GM21723 (cell line): ENCODE results near the gene HOXA4.

Experiments used
- ATAC-seq: cut with Tn5 transposase; IDR thresholded peaks from one replicate; pipeline ENCODE4 v1.9.1; 2021; ENCODE audit warnings: mild to moderate bottlenecking, moderate library complexity; ENCODE audit not compliant: unreplicated experiment

Gene HOXA4

DNA sequence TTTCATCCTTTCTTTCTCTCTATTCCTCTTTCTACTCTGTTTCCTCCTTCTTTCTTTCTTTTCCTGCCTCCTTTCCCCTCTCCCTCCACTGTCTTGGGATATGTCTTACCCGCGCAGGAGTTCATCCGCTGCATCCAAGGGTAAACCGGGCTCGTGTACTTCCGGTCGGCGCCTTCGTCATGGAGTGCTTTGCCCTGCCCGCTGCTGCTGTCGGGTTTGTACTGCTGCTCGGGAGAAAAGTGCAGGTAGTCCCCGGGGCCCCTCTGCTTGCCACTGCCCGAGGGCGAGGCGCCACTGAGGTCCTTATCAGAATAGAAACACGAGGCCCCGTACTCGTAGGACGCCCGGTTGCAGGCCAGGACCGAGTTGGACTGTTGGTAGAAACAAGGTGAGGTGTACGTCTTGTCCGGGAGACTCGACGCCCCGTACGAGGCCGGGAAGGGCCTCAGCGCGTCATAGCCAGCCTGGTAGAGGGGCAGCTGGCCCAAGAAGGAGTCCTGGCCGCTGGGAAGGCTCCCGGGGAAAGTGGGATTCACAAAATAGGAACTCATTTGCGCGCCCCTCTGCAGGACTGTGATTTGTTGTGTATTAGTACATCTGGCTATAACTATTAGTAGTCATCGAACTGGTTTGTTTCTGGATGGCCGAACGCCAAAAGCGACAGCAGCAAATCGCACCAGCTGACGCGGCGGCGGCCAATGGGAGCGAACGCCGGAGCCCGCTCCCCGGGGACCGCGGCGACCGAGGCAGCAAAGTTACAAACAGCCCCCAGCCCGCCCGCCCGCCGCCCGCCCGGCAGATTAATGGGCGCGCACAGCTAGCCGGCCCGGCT lies 16.9 kb upstream of the HOXA4 start, which contains the start of gene HOXA6:
TSS of gene HOXA6 (minus strand) at position 576 of the 832 bp plus-strand sequence. CDS start at position 551, 25 bp downstream.
- ATAC-seq, result no peak

DNA sequence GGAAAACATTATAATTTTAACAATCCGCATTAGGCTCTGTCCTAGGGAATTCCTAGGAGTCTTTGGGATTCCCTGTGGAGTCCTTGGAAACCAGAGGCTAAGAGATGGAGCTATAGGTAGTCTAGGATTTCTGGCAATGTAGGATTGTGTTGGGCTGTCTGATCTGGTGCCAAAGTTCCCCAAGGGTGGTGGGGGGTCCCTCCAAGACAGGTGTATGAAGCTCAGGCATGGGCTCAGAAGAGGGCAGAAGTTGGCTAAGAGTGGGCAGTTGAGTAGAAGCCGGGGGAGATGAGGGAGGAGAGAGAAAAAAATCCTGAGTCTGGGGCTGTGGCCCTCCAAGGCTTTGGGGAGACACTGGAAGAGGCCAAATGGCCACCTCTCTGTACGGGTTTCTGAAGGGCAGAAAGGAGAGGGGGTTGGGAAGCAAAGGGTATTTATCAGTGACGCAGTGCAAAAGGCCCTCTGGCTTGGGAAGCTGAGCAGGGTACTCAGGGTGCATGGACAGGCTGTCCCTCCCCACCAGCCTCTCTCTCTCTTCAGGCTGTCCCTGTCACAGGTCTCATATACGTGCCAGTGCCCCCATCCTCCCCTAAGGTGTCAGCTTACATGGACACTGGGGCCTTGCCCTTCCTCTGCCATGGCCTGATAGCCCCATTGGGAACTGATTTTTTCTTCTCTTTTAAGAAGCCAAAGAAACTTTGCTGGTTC lies 16.1 kb upstream of the HOXA4 start:
- ATAC-seq, result no peak

DNA sequence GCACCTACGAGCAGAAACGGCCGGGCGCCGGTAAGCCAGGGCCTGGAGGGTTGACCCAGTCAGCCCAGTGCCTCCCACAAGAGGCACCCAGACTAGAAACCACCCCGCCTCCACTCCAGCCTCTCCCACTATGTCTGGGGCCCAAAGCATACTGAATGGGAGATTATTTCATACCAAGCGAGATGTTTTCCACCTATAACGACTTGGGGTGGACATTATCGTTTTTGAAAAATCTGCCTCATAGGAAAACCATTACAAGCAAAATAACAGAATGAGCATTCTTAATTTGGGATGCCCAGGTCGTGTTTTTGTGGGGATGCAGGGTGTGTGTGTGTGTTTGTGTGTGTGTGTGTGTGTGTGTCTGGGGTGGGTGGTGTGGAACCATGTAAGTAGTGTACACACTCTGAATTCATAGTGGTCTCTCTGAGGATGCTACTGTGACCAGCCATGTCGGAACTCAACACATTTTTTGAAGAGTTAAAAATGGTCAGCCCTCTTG lies 15.4 kb upstream of the HOXA4 start:
- no peak for ATAC-seq

DNA sequence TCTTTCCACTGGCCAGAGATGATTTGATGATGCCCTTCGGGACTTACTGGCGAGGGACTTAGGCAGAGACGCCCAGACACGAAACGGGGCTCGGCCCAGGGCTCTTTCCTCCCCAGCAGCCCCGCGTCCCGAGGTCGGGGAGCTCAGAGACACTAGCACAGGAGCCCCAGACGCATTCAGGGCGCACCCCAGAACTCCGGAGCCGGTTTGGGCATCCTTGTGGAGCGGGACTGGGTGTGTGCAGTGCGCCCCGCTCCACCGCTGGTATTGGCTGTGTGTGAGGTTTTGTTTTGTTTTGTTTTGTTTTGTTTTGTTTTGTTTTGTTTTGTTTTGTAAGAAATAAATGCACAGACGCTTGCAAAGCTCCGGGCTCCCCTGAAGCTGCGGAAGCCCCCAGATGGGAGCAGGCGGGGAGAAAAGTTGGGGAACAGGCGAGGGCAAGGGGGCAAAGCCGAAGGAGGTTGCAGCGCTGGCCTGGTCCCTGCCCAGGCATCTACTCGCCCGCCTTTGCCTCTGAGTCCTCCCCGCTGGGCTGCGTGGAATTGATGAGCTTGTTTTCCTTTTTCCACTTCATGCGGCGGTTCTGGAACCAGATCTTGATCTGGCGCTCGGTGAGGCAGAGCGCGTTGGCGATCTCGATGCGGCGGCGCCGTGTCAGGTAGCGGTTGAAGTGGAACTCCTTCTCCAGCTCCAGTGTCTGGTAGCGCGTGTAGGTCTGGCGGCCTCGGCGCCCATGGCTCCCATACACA lies 14.8 kb upstream of the HOXA4 start:
- ATAC-seq, result no peak

DNA sequence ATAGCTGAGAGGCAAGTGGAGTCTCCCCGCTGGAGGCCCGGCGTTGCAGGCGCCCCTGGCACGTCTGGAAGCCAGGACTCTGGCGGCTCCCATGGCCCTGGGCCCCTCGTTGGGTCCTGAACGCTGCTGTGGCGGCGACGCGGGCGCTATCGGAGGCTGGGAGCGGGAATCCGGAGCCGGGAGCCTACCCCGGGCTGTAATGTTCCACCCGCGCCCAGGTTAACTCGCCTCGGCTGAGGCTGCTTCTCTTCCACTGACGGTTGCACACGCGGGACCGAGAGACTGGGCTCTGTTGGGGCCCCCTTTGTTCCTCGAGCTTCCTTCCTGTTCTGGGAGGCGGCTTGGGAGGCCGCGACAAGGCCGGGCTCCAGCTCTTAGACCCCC lies 14.2 kb upstream of the HOXA4 start:
- no peak for ATAC-seq

DNA sequence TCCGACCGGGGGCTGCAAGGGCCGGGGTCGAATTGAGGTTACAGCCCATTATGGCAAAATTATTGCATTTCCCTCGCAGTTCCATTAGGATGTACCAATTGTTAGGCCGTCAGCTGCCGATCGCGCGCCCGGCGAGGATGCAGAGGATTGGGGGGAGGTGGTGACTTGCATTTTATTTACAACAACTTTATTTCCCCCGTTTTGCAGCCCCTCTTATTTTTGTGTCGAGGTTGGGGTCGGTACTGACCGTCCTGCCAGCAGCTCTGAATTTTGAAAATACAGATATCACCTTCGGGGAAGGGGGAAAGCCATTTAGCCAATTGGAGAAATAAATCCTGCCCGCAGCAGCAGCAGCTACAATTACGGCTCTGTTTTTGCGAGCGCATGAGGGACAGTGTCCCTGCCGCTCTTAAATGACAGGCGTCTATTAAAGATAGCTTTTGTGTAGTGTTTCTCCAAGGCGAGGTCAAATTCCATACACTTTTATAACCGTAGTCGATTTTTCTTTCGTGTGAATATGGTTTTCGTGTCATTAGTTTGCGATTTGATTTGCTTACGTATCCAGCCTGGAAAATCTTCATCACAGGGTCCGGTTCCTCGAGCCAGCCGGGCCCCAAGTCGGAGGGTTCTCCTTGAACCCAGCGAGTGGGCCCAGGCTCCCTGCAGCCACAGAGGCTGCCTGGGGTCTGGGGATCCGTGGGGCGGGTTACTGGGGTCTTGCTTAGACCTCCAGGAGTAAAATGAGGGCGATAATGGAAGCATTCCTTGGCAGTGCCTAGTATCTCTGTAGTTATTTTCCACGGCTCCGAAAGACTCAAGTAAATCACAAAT lies 13.6 kb upstream of the HOXA4 start:
- no peak for ATAC-seq

DNA sequence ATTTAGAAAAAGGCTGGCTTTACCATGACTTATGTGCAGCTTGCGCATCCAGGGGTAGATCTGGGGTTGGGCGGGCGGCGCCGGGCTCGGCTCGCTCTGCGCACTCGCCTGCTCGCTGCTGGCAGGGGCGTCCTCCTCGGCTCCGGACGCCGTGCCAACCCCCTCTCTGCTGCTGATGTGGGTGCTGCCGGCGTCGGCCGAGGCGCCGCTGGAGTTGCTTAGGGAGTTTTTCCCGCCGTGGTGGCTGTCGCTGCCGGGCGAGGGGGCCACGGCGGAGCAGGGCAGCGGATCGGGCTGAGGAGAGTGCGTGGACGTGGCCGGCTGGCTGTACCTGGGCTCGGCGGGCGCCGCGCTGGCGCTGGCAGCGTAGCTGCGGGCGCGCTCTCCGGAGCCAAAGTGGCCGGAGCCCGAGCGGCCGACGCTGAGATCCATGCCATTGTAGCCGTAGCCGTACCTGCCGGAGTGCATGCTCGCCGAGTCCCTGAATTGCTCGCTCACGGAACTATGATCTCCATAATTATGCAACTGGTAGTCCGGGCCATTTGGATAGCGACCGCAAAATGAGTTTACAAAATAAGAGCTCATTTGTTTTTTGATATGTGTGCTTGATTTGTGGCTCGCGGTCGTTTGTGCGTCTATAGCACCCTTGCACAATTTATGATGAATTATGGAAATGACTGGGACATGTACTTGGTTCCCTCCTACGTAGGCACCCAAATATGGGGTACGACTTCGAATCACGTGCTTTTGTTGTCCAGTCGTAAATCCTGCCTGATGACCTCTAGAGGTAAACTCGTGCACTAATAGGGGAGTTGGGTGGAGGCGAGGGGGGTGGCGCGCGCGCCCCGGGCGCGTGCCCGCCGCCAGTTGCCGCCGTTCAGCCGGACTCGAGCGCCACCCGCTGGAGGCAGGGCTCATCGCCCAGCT lies 12.7 kb upstream of the HOXA4 start, which contains the start of gene HOXA5:
TSS of gene HOXA5 (minus strand) at position 659 of the 927 bp plus-strand sequence. CDS start at position 585, 74 bp downstream.
- no peak for ATAC-seq

DNA sequence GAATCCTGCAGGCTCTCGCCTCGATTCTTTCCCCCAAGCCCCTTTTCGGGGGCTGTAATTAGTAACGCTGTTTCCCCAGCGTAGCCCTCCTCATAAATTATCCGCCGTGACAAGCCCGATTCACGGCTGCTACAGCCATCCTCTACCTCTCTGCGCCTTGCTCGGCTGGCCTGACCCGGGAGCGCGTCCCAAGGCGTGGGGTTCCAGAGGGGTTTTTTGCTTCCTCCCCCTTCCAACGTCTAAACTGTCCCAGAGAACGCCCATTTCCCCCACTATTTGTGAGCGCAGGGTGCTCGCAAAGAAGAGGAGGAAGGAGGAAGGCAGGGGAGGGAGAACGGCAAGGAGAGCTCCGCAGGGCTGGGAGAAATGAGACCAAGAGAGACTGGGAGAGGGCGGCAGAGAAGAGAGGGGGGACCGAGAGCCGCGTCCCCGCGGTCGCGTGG lies 12.0 kb upstream of the HOXA4 start:
- ATAC-seq, result no peak

DNA sequence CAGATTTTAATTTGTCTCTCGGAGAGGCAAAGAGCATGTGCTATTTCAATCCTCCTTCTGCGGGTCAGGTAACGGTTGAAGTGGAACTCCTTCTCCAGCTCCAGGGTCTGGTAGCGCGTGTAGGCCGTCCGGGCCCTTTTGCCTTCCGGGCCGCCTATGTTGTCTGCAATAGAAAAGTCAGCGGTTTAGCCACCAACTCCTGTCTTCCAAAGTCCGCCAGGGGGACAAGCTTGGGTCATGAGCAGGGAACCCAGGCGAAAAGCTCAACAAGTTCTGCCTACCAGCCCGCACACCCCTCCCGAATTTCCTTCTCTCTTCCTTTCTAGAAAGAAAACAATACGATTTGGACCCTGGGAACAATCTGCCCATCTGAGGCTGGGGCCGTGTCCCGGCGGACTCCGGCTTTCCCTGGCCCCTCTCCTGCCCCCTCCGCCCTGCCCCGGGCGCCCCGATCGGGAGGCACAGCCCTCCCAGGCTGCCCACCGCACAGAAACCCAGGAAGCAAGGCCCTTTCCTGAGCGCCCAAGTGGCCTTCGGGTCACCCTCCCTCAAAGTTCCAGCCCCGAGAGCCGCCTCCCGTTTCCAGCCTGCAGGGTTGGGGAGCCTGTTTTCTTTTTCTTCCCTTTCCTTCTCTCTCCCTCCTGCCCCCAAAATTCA lies 11.5 kb upstream of the HOXA4 start:
- no peak for ATAC-seq

DNA sequence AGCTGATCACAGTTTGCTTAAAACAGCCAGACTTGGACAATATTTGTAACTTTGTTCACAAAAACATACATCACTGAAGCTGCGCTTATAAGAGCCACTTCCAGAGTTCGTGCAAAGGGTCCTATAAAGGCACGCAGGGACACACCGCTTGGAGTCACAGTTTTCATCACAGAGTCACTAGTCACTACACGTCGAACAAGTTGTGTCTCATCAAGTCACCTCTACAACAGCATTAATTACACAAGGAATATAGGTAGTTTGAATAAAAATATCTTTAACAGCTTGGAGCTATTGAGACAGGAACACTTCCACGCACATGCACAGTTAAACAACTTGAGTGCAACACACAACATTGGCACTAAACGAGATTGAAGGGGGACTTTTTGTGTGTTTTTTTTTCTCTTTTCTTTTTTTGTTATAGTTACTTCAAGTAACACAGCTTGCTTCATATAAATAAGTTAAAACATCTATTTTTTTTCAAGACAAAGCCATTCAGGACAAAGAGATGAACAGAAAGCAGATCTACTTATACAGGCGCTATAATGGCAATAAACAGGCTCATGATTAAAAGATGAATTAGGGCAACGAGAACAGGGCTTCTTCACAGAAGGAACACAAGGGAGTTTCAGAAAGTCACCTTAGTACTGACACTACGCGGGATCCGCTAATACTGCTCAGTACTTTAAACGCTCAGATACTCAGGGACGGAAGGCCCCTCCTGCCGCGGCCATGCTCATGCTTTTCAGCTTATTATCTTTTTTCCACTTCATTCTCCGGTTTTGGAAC lies 10.8 kb upstream of the HOXA4 start:
- no peak for ATAC-seq

DNA sequence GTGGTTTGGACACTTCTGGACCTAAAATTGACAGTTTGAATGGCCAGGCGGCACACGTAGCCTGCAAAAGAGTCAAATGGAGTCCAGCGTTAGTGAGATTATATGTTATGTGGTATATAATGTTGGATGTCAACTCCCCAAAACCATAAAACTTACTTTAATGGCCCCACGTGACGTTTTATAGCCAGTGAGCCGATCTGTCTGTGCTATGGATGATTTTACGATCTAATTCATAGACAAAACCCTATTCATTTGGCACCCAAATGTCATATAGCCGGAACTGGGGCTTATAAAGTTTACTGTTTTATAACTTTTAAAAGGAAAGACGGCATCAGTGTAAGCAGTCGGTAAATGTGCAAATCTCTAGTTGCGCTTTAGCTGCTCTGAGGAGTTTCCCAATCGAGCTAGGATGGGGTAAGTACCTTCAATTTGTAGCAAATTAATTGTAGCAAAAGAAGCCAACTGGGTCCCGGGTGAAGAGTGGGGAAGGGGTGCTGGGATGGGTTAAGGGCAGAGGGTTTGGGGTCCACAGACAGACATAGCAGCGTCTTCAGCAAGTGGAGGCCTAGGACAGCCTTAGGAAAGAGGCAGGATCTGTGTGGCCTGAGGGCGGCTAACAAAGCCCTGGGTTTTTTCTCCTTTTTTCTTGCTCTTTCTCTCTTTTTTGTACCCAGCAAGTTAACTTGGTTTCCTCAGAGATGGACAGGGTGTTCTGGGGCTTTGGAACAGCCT lies 9.7 kb upstream of the HOXA4 start:
- no peak for ATAC-seq

DNA sequence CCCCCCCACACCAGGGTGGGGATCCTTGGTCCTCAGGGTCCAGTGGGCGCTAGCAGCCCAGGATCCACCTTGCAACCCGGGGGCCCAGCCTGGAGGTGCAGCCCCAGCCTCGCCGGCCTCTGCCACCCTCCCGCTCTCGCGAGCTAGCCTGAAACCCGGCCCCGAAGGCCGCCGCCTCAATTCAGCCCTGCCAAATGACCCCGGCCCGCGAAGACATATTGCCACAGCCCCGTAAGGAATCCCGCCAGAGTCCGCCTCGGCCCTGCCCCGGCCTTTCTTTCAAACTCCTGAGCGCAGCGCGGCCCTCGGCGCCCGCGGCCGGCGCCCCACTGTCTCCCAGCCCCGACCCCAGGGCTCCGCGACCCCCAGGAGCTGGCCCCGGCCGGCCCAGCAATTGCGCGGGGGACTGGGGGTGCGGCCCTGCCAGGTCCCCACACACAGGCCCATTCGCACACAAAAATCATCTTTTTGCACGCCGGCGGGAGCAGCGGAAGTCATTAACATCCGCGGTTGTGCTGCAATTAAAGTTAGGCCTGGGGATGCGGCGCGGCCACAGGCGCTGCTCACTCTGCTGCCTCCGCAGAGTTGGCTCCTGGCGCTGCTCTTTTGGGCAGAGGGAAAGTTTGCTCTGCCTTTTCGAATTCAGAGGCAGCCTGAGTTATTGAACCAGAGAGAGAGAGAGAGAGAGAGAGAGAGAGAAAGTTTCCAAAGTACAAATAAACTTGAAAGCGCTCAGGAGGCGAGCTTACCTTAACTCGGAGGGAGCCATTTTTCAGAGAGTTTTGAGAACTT lies 9.0 kb upstream of the HOXA4 start:
- no peak for ATAC-seq

DNA sequence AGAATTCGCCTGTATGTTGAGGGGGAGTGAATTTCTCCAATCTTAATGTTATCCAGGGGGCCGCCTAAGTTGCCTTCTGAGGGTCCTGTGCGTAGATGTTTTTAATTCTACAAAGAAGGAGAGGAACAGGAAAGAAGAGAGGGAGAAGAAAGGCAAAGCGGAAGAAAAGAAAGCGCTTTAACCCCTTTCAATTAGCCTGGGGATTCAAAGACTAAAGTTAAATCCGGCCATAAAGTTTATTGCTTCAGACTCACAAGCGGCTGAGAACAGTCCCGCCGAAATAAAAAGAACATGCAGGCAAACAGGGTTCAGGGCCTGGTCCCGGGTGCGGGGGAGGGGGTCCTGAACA lies 8.4 kb upstream of the HOXA4 start:
- ATAC-seq, result no peak

DNA sequence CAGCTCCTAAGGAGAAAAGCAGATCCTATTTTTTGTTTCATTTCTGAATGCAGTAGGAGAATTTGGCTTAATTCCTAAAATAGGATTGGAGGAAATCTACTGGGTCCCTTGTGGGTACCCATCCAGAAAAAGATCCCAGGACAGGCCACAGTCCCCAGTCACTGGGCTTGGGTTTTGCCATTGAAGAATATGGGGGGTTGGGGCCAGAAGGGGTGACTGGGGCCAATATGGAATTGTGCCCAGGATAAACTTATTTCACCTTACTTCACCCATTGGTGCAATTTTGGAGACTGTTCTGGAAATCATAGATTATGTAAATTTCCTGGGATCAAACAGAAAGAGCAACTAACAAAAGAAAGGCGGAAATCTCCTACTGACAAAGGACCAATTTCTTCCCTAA lies 7.9 kb upstream of the HOXA4 start:
- ATAC-seq, result no peak

DNA sequence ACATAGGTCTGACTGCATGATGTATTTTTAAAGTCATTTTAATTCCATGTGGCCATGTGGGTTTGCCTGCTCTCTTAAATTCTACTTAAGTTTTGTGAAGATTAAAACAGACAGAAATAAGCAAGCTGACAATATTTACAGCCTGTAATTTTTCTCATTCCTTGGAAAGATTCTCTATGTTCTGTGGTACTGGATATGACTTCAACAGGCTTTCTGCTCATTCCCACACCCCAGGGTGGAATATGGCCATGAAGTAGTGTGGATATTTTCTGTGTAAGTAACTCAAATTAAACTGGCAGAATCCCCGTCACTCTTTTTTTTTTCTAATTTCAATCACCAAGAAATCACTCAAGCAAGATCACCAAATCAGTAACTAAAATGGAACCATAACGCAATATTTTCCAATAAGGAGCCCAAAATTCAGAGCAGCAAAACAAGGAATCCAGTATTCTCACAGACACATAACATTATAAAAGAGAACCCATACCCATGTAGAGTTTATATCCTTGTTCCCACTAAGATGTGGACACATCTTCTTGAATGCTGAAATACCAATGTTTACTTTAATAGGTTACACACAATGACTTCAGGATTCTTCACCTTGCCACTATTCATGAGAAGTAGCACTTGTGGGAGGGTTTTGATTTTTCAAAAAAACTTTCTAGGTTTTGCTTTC lies 7.2 kb upstream of the HOXA4 start:
- ATAC-seq, result no peak

DNA sequence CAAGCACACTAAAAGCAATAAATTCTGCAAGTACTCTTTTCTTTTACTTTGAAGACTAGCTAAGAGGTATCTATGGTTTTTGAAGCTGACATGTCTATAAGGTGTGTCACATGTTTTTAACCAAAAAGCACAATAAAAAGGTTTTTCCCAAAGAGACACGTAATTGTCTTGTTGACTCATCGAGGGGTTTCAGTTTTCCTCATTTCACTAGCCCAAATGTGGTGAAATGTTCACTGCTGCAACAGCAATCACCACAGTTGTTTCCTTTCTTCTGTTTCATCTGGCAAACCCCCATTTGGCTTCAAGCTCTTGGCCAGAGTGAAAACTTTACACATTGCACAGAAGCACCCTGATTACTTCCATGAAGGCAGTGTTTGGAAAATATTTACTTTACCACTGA lies 3.8 kb upstream of the HOXA4 start:
- ATAC-seq, result no peak
